Measurements from ENCODE around the gene WDR5.

WDR5 gene

DNA sequence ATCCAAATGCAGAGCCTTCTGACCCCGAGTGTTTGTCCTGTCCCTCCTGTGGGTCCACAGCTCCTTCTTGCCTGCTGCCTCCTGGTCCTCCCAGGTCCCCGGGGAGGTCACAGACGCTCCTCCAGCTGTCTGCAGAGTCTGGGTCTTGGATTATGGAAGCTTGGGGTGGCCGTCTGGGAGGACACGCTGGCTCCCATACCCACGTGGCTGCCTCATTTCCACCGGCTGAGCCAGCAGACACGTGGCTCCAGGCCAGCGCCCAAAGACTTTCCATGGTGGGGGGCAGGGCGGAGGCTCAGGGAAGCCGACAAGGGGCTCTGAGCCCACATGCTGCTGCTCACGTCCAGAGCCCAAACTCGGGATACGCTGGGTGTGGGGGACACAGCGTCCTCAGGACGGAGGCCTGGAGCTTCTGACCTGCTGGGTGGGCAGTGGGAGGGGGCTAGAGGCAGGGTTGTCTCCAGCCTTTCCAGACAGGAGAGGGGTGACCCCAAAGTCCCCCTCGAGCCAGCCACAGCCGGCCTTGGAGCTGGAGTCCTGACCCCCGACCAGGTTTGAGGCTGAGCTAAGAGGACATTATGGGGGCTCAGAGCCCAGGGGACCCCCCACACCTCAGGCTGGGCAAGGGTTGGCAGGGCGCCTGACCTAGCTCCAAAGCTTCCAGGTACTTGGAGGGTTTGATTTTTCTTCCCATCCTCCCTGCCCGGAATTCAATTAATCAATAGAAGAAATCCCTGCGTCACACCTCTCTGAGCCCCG lies 52.7 kb downstream of the WDR5 start:
- DNase-seq (ENCODE audit: low spot score): no peak

- no peak for DNase-seq (ENCODE audit: low spot score)
Observed at GRCh38 chr9:134189145-134189469, 53.2 kb downstream of the WDR5 start.

DNA sequence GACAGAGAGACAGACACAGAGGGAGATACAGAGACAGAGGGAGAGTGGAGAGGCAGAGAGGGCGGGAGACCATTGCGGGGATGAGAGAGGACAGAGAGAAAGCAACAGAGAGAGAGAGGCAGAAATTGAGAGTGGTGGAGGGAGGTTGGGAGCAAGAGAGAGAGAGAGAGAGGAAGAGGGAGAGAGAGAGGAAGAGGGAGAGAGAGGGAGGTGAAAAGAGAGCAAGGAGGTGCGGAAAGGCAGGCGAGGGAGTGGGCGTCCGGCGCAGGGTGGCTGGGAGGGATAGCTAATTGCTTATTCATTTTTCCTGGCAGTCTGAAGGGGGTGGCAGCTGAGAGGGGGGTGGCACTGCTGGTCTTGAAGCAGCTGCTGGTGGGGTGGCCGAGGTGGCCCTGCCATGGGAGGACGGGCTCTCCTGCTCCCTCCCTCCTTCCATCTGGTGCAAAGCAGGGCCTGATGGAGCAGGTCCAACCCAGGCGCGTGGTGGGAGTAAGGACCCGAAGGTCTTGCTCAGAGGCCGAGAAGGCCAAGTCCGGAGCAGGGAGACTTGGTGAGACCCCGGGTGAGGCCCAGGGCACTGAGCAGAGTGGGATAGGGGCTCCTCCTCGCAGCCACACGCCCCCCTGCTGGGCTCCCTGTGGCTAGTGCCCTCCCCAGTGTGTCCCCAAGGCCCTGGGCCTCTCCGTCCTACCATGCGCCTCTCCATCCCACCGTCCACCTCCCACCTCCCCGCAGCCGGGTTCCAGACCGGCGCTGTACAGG lies 53.8 kb downstream of the WDR5 start:
- no peak for DNase-seq (ENCODE audit: low spot score)

DNA sequence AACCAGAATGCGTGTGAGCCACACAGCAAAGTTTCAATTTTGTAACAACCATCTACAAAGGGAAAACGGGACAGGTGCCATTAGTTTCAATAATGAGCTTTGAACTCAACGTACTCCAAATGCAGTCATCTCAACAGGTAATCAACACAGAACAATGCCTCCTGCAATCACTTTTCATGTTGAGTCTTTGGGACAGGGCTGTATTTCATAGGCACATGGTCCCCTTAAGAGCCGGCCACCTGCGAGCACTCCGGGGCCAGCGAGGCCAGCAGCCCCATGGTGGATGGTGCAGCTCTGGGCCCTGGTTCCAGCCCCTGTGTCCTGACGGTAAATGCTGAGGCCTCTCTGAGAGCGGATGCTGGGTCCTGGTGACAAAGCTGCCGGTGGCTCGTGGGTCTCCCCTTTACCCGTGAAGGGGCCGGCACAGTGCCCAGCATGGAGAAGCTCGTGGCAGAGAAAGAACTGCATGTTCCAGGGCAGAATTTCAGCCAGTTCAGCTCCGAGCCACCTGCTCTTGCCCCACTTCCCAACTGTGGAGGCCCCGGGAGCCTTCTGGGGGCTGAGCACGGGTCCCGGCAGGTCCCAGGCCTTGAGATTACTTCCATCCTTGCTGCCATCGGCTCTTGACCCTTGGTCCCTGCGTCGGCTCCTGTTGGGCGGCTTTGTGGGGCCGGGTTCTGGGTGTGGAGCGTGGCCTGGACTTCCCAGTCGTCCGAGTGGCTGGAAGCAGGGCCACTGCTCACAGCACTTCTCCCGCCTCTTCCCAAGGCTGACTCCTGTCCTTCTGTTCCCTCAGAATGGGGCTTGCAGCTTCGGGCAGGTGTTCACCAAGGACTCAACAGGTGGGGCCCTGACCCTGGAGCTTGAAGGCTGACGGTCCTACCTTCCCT lies 54.6 kb downstream of the WDR5 start:
- DNase-seq (ENCODE audit: low spot score): no peak

DNA sequence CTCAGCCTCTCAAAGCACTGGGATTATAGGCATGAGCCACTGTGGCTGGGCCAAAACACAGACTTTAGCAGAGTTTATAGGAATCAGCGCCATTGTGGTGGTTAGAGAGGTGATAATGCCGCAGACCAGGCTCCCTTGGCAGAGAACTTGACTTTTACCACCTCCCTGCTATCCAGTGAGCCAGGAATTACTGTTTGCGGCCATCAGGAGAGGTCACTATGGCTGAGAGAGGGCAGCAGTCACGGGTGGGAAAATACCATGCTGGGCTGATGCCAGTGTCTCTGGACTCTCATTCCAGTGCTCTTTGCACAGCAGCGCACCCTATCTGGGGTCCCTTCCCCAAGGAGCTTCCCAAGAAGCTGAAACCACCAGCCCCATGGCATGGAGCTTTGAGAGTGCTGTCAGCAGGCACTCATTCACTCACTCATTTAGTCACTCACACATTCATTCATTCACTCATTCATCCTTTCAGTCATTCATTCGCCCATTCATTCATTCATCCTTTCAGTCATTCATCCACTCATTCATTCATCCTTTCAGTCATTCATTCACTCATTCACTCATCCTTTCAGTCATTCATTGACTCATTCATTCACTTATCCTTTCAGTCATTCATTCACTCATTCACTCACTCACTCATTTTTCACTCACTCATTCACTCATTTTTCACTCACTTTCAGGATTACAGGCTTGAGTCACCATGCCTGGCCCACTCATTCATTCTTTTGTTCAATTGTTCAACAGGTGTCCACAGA lies 55.8 kb downstream of the WDR5 start:
- no peak for DNase-seq (ENCODE audit: low spot score)

DNA sequence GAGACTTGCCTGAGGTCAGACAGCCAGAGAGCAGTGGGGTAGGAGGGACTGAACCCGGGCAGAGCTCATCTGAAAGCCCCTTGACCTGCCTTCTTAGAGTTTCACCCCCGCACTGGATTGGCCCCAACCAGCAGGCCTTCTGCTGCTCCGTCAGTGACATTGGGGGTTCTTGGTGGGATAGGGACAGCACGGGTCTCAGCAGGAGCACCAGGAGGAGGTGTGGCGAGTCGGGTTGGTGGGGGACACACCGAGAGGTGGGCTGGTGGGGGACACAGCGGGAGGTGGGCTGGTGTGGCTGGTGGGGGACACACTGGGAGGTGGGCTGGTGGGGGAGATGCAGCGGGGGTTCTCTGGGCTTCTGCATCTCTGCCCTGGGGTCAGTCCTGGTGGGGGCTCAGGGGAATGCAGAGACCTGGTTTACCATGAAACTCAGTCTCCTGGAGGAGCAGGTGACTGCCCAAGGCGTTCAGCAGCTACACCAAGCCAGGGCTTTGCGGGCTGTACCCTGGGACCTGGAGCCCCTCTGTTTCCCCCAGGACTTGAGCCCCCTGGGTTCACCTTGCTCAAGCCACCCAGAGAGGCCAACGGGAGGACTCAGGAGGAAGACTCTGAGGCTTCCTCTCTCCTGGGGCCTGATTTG lies 56.5 kb downstream of the WDR5 start:
- DNase-seq (ENCODE audit: low spot score): no peak

DNA sequence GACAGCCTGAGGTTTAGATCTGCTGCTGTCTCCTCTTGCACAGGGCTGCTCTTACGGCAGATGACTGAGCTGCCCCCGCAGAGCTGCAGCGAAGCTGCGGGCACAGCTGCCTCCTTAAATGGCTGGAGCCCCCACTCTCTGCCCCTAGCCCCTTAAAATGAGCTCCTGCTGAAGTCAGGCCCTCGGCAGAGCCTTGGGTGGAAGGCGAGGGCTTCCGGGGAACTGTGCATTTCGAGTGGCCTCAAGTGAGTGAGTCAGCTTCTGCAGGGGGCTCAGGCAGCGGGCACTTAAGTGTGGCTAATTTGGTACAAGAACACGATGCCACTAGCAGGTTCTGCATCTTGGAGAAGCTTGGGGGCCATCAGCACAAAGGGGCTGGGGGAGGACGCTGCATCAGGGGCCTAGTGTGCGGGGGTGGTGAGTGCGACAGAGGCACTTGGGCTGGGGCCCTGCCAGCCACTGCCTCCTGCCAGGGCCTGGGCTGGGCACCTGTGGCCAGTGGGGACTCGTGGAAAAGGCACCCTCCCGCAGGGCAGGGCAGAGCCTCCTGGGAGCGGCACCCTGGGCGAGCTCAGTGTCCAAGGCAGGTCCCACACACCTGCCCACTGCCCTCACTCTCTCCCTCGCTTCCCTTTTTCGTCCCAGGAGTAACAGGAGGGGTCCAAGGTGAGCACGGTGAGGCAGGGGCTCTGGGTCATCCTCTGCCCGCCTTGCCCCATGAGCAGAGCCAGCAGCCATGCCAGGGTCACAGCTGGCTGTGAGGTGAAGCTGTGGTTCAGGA lies 57.3 kb downstream of the WDR5 start:
- DNase-seq (ENCODE audit: low spot score): no peak

- DNase-seq (ENCODE audit: low spot score): no peak
Observed at GRCh38 chr9:134193912-134194535, 58.1 kb downstream of the WDR5 start.

DNA sequence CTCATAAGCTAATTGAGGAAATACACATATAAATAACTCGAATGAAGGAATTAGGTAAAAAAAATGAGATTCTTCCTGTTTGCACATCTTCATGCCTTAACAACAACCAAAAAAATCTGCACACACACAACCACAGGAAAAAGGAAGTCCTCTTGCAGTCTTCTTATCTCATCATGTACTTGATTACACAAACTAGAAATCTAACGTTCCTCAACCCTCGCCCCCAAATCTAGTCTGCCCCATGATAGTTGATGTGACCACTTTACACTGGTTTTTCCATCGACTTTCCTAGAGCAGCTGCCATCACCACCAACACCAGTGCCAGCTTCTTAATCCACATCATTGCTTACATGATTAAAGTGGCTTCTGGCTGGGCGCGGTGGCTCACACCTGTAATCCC lies 59.7 kb downstream of the WDR5 start:
- peak; percentile 17 for DNase-seq (ENCODE audit: low spot score)

GRCh38 chr9:134196911-134197310 lies 61.0 kb downstream of the WDR5 start:
- no peak for DNase-seq (ENCODE audit: low spot score)

DNA sequence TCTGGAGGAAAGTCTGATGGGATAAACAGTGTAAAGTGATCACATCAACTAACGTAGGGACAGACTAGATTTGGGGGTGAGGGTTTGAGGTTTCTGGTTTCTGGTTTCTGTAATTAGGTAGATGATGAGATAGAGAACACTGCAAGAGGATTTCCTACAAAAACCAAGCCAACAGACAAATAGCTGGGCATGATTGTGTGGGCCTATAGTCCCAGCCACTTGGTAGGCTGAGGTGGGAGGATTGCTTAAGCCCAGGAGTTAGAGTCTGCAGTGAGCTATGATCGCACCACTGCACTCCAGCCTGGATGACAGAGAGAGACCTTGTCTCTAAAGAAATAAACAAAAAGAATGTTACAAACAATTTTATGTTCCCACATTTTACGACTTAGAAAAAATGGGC lies 62.9 kb downstream of the WDR5 start:
- no peak for DNase-seq (ENCODE audit: low spot score)

DNA sequence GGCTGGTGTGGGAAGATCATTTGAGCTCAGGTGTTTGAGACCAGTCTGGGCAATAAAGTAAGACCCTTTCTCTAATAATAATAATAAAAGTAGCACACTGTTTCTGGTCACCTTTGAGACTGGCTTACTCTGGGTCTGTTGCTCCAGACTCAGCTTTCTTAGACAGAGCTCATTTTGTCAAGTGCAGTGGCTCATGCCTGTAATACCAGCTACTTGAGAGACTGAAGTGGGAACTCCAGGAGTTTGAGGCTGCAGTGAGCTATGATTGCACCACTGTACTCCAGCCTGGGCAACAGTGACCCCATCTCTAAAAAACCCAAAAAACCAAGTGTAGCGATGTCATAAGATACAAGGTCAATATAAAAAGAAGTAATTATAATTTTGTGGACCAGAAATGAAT lies 64.8 kb downstream of the WDR5 start:
- DNase-seq (ENCODE audit: low spot score): no peak

GRCh38 chr9:134203224-134203623 lies 67.3 kb downstream of the WDR5 start:
- DNase-seq (ENCODE audit: low spot score): no peak

DNA sequence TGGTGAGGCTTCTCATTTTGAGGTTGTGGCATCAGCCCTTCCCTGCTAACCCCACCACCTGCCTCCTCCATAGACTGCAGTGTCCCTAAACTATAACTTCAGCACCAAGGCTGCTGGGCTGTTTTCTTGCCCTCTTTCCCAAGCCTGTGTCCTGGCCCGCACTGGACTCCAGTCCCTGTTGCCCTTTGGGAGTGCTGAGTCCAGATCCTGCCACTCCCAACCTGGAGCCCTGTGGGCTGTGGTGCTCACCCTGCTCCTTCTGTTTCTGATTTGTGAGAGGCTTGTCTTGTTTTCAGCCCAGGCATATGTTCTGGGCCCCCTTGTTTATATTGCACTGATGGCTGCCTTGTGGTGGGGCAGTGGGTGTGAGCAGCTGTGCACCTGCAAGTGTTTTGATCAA lies 68.2 kb downstream of the WDR5 start:
- DNase-seq (ENCODE audit: low spot score): no peak

GRCh38 chr9:134204991-134205578 lies 69.2 kb downstream of the WDR5 start:
- DNase-seq (ENCODE audit: low spot score): no peak

- no peak for DNase-seq (ENCODE audit: low spot score)
Observed at GRCh38 chr9:134205672-134206310, 69.9 kb downstream of the WDR5 start.

- DNase-seq (ENCODE audit: low spot score): no peak
Observed at GRCh38 chr9:134206311-134207300, 70.7 kb downstream of the WDR5 start.

DNA sequence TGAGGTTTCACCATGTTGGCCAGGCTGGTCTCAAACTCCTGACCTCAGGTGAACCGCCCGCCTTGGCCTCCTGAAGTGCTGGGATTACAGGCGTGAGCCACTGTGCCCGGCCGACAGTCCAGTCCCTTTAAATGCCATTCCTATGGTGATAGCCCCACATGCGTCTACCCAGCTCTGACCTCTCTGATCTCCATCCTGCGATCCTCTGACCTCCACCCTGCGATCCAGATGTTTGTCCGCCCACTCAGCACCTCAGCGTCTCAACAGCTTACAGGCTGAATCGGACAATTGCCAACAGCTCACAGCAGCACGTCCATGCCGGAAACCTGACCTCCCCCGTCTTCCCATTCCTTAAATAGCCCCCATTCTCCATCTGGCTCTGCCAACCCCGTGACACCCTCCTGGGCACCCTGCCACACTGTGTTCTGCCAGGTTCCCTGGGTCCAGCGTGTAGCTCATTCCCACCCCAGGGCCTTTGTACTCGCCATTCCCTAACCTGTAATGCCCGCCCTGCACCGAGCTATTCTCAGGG lies 72.5 kb downstream of the WDR5 start:
- no peak for DNase-seq (ENCODE audit: low spot score)
